Hair follicle dermal papilla cell (primary cell): Measurements from ENCODE around the gene FGL2. TPM values are rescaled to one million over a fixed set of nuclear protein-coding genes. Genes with fewer than 3 reads are reported as not detected.

Experiments
- total RNA-seq: library from RNA; depleted of rRNA; stranded (reverse); fragments of >200 nt; gene quantifications from 2 replicates; pipeline ENCODE4 v1.2.3, GENCODE V29; 2012

Gene FGL2, protein sequence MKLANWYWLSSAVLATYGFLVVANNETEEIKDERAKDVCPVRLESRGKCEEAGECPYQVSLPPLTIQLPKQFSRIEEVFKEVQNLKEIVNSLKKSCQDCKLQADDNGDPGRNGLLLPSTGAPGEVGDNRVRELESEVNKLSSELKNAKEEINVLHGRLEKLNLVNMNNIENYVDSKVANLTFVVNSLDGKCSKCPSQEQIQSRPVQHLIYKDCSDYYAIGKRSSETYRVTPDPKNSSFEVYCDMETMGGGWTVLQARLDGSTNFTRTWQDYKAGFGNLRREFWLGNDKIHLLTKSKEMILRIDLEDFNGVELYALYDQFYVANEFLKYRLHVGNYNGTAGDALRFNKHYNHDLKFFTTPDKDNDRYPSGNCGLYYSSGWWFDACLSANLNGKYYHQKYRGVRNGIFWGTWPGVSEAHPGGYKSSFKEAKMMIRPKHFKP
- 0.16 and 0.49 TPM in 2 replicates for total RNA-seq

DNA sequence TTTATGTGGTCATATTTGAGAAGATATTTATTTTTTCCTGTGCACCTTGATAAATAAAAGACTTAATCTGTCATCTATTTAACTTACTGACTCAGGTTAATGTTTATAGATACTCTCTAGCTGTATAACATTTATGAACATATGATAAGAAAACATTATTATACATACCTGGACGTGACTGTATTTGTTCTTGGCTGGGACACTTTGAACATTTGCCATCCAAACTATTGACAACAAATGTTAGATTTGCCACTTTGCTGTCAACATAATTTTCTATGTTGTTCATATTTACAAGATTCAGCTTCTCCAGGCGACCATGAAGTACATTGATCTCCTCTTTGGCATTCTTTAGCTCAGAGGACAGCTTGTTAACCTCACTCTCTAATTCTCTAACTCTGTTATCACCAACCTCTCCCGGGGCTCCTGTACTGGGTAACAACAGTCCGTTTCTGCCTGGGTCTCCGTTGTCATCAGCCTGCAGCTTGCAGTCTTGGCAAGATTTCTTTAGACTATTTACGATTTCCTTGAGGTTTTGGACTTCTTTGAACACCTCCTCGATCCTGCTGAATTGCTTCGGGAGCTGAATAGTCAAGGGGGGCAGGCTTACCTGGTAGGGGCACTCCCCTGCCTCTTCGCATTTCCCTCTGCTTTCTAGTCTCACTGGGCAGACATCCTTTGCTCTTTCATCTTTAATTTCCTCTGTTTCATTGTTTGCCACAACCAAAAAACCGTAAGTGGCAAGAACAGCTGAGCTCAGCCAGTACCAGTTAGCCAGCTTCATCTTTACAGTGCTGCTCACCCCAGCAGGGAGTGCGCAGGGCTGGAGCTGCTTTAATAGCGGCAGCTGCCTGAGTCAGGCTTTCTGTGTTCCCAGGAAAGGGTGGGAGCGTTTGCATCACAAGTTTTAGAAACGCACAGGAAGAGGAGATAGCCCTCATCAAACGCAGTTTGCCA, at the start of gene FGL2:
Gene FGL2, minus strand, starts transcription at position 807 of the 954 bp plus-strand sequence. Its CDS starts 26 bp downstream, at position 781.

Other genes with a start within 250 kb of the FGL2 start
- gene SPDYE17, start 167.5 kb downstream of the FGL2 start, total RNA-seq, result not detected in 2 replicates
- not detected in 2 replicates for gene SPDYE18, start 137.3 kb downstream of the FGL2 start, total RNA-seq
- gene CCDC146, start 77.2 kb downstream of the FGL2 start, total RNA-seq, result 2.2 and 4.1 TPM in 2 replicates
- gene GSAP, start 216.5 kb upstream of the FGL2 start, total RNA-seq, result 1.8 and 7.5 TPM in 2 replicates